ENCODE measurements around the gene C19orf12.
"Not testable (repeated sequence)": the region's sequence is repeated elsewhere in the genome, so short reads cannot be mapped to it uniquely, and the experiment has no call there.

C19orf12 gene

DNA sequence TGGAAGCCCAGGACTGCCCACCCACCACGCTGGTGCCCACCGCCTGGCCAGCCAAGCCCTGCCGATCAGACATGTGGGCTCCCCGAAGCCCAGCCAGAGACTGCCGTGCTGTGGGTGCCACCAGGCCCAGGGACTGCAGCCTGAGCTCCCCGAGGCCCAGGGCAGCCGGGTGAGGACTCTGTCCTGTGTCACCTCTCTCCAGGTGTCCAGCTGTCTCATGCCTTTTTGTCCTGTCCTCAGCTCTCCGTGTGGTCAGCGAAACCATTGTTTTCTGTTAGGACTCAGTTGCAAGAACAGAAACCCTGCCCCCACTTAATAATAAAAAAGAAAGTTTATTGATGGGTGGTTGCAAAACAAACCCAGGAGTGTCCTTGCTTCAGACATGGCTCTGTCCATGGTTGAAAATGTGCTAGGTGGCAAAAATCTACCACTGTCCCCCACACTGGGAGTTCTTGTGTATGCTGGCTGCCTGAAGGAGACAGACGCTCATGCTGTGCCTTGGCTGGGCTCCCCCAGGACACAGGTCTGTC is 39.9 kb downstream of the C19orf12 start:
- DNase-seq: no peak

DNA sequence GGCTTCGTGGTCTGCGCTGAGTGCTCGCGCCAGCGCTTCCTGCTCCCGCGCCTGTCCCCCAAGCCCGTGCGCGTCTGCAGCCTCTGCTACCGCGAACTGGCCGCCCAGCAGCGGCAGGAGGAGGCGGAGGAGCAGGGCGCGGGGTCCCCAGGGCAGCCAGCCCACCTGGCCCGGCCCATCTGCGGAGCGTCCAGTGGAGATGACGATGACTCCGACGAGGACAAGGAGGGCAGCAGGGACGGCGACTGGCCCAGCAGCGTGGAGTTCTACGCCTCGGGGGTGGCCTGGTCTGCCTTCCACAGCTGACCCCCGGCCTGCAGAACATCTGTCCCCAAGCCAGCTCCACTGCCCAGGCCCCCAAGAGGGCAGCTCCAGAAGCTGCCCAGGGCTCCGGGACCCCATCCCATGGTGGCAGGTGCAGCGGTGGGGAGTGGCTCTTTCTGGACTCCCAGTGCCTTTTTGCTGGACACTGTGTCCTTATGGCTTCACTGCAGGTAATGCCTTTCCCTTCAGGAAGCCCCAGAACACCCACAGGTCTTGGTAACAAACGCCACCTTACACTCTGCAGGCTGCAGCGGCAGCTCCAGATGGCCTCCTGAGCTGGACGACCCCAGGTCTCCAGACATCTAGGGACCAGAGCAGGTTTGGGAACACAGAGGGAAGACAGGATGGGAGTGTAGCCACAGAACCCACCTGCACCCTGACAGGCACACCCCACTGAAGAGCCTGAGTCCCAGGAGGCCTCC is 40.5 kb downstream of the C19orf12 start:
- no peak for DNase-seq

DNA sequence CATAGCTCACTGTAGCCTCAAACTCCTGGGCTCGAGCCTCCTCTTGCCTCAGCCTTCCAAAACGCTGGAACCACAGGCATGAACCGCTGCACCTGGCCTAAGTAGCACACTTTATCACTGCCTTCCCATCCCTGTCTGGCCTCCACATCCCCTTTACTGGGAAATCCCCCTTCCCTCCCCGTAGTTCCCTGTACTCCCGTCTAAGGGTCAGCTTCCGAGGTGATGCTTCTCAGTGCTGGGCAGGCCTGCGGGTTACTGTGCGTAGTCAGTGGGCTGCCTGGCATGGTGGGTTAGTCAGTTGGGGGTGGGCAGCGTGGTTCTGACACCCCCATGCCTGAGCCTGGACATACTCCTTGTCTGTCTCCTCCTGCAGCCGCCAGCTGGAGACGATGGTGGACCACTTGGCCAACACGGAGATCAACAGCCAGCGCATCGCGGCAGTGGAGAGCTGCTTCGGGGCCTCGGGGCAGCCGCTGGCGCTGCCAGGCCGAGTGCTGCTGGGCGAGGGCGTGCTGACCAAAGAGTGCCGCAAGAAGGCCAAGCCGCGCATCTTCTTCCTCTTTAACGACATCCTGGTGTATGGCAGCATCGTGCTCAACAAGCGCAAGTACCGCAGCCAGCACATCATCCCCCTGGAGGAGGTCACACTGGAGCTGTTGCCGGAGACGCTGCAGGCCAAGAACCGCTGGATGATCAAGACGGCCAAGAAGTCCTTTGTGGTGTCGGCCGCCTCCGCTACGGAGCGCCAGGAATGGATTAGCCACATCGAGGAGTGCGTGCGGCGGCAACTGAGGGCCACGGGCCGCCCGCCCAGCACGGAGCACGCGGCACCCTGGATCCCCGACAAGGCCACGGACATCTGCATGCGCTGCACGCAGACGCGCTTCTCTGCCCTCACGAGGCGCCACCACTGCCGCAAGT is 41.4 kb downstream of the C19orf12 start:
- no peak for DNase-seq

DNA sequence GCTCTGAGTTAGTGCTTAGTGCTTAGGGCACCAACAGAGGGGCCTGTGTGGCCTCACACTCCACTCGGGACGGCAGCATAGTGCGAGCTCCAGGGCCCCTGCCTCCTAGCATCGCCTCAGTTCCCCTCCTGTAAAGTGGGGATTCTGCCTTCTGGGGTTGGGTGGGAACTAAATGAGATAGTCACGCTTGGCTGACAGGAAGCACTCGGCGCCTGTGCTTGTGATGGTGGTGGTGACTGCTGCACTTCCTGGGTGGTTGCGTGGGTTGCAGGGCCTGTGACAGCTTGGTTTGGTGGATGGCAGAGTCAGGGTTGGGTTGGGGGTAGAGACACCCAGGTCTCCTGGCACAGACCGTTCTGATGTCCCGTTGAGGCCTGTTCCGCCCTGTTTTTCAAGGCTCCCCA is 42.1 kb downstream of the C19orf12 start:
- DNase-seq: peak; percentile 90

DNA sequence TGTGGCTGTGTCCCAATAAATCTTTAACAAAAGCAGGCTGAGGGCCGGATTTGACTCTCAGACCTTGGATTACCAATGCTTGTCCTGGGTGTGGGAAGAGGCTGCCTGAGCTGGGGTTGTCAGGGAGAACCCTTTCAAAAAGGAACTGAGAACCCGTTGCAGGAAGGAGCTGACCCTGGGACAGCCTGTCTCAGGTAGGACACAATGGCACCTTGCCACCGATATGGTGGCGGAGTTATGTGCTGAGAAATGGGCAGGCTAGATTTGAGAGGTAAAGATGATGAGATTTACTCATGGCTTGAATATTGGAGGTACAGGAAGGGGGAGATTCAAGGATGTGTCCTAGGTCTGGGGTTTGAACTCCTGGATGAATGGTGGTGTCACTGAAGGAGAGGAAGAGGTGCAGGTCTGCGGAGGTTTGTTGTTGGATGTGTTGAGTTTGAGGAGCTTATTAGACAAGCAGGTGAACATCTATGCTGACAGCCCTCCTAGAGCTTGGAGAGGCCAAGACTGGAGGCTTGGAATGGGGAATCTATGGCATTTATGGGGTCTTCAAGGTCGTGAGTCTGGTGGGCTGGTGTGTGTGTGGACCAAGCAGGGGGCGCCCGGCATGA is 42.6 kb downstream of the C19orf12 start:
- no peak for DNase-seq

DNA sequence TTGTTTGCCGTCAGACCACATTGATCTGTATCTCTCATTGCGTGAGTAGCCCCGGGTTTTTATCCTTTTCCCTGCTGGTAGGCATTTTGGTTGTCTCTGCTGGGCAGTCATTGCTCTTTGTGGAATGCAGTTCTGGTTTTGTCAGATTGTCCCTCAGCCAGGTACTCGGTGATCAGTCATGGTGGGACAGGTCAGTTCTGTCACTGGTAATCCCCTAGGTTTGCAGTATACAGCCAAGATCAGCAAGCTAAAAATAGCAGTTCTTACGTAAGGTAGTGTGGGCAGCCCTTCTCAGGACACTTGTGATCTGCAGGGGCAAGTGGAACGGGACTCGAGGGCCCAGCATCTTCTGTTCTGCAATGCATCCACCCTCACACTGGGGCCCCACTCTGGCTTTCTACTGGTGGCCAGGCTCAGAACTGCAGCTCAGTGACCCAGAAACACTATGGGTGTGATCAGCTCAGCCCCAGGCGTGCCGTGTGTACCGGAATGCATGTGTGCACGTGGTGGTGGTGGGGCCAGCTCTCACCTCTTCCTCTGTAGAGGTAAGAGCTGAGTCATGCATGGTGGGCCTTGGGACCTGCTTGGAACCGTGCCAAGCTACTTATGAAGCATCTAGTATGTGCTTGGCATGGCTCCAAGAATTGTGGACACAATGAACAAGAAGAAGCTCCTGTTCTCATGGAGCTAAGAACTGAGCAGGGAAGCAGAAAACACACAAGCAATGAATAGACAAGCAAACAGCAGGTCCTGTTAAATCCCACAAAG is 43.5 kb downstream of the C19orf12 start:
- peak; percentile 92 for DNase-seq

DNA sequence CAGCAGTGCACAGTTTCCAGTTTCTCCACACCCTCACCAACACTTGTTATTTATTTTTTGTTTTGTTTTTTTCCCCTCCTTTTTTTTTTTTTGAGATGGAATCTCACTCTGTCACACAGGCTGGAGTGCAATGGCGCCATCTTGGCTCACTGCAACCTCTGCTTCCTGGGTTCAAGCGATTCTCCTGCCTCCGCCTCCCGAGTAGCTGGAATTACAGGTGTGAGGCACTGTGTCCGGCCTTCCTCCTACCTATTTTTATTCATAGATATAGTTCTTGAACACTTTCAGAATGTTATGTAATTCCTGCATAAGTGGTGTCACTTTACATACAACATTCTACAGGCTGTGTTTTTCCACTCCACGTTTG is 44.1 kb downstream of the C19orf12 start:
- DNase-seq: not testable (repeated sequence)

DNA sequence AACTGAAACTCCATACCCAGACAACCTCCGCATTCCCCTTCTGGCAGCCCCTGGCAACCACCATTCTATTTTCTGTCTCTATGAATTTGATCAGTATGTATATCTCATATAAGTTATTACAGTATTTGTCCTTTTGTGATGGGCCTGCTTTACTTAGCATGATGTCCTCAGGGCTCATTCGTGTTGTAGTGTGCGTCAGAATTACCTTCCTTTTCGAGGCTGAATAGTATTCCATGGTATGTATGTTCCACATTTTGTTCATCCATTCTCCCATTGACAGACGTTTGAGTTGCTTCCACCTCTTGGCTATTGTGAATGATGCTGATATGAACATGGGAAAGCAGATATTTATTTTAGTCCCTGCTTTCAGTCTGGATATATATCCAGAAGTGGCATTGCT is 44.8 kb downstream of the C19orf12 start:
- no peak for DNase-seq

DNA sequence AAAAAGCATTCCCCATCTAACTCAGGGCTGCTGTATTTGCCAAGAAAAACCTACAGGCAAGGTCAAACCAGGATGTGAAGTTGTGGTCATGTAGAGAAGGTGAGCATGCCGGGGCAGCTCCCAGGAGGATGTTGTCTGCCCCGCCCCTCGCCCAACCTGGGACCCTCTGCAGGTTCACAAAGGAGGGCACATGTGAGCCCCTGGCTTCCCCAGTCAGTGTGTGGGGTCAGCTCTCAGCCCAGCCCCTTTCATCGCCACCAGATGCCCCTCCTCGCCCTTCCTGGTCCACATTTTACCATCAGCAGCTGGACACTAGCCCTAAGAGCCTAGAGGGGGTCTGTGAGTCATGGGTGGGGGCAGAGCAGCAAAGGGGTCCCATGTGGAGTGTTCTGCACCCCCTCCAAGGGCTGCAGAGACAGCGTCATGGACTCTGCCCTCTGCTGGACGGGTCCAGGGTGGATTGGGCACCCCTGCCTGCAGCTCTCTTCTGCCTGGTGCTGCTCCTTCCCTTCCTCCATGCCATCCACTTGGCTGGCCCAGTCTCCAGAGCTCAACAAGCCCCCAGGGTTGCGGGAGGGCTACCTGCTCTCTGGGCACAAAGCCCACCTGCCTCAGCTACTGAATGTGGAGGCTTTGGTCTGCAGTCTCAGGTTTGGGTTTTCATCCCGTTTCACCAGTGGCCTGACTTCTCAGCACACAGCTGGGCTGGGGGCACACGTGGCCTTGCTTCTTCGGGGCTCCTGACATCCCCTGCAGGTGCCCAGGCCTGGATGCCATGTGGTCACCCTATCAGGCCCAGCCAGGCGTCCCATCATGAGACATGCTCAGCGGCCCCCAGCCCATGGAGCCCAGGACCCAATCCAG is 46.1 kb downstream of the C19orf12 start:
- no peak for DNase-seq

DNA sequence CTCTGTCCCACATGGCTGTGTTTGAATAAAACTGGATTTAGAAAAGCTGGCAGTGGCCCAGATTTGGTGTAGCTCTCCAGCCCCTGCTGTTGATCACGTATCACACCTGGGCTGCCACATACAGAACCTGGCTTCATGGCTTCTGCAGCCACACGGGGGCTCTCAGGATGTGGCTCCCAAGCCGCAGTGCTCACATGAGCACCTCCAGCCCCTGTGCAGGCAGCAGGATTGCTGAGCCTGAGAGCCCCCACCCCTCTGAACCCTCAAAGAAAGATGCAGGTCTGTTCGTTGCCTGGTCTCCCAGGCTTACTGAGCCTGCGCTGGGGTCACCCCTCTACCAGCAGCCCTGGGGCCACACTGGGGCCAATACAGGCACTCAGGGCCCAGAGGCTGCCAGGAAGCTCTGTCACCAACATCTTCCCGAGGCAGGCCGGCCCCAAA is 47.1 kb downstream of the C19orf12 start:
- DNase-seq: peak; percentile 63

DNA sequence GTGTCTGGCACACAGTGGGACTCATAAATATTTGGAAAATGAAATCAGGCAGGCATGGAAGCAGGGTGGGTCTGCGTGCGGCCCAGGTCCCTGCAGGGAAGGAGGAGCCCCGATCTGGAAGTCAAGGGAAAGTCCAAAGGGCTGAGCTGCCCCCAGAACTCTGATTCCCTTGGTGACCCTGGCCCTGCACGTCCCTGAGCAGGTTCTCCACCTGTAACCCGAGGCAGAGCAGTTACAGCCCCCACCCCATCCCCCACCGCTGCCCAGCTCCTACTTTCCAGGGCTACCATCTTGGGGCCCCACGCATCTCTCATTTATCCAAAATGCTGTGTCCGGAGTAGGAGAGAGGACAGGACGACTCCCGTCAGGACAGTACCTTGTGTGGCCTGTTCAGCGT is 47.7 kb downstream of the C19orf12 start:
- no peak for DNase-seq

DNA sequence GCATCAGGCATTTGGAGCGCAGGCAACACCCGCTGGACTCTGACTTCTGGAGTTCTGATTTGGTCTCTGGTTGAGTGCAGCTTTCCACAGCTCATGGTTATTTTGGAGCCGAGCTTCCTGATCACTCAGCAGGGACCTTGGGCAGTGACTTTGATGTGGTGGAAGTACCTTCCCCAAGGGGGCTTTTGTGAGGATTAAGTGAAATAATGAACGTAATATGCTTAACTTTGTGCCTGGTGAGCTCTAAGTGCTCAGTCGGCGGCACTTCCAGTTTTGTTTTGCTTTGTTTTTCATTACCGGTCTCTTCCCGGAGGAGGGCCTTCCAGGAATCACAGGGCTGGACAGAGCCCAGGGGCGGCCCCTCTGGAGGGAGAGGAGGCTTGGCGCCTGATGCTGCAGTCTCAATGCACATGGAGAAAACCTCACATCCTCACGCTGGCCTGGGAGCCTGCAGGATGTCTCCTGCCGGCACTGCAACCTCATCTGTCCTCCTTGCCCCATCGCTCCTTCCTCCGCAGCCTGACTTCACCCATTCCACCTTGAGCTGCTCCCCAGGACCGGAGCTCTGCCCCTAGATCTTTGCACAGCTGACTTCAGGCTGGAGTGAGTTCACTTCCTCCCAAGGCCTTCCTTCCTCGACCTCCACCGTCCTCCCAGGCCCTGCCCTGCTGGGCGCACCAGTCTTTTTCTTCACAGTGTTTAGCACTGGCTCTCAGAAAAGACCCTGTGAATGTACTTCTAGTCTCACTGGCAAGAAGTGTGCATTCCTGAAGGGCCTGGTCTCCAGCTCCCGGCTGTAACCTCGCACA is 48.3 kb downstream of the C19orf12 start:
- no peak for DNase-seq

DNA sequence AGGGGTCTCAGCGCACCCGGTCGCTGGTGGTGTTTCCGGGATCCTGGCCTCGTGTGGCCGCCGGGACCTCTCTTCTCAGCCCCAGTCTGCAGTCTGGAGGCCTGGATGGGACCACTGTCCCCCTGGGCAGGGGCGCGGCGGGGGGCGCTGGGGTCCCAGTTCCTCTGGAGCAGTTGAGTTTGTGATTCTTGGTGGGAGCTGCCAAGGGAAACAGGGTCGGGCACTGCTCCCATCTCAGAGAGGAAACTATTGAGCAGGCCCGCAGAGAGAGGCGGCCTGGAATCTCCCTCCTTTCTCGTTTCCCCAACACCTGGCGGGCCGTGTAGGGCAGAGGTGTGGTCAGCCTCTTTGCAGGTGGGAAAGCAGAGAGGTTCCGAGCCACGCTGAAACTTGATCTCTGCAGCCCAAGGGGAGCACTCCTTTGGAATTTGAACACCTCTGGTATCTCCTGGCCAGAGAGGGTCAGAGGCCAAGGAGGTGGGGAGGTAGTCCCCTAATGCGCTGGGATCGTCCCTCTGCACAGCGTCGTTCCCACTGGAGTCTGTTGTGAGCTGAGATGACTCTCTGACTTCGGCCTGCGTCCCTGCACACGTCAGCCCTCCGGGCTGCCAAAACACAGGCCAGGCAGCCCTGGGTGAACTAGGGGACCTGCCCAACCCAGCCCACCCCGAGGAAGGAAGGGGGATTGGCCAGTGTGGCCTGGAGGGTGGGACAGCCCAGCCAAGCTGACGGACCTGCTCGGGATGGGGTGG is 49.1 kb downstream of the C19orf12 start:
- no peak for DNase-seq

DNA sequence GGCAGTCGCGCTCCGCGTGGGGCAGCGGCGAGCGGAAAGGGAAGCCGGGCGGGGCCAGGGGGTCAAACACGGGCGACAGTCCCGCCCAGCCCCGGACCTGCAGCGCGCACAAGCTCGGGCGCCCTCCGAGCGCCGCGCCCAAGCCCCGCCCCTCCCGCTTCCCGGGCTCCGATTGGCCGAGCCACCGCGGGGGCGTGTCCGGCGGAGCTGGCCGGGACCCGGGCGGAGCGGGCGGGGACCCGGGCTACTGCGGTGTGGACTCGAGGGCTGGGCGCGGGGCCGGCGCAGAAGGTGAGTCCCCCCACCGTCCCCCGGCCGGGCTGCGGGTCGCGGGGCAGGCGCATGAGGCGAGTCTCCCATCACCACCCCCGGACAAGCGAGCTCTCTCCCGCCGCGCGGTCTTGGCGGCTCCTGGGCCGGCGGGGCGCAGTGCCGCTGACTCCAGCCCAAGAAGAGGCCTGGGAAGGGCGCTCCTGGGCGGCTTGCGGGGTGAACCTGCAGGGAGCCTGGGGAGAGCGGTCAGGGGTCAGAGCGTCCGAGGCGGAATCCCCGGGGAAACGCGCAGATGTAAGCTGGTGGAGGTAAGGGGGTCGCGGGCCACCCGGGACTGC is 49.7 kb downstream of the C19orf12 start, which contains the start of gene PLEKHF1:
TSS of gene PLEKHF1 (plus strand) at position 247 of the 611 bp plus-strand sequence. CDS start 8,379 bp downstream, outside the sequence.
- peak; percentile 84 for DNase-seq

DNA sequence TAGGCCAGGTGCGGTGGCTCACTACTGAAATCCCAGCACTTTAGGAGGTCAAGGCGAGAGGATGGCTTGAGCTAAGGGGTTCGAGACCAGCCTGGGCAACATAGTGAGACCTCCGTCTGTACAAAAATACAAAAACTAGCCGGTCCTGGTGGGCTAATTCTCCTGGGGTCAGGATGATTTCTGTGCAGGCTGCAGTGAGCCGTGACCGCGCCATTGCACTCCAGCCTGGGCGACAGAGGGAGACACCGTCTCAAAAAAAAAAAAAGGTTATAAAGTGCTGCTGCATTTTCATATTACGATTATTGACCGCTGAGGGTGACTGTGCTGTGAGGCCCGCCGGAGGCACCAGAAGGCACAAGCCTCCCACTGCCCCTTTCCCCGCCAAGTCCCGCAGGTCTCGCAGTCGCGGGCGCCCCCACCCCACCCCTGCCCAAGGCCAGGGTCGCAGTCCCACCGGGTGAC is 50.3 kb downstream of the C19orf12 start:
- no peak for DNase-seq

DNA sequence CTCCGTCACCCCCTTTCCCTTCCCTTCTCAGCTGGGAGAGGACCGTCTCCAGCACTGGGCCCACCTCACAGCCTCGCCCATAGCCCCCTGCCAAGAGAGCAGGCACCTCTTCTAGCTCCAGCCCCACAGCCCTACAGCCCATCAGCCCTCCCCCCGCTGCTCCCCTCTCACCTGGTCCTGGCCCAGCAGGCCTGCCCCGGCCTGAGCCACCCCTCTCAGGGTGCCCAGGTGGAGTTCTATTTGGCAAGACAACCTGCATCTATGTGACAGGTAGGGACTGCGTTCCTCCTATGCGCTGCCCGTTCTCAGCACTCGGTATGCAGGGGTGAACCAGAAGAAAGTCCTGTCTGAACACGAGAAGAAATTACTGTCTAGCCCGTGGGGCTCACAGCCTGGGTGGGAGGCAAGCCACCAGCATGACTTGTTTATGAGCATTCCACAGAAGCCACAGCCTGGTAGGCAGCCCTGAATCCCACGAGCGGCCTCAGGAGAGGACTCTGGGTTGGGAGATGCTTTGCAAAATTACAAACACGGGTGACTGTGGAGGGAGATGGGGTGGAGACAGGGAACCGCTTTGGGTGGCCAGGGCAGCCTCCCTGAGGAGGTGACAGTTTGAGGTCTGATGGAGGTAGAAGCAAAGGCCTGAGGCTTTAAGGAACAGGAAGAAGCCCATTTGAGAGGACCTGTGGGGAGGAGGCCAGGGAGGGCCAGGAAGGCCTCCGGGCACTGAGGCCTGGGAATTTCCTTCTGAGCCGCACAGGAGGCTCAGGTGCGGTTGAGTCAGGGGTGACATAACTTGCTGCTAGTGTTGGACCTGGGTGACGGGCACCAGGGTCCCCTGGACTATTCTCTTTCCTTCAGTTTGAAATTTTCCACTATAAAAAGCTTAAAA is 51.0 kb downstream of the C19orf12 start:
- DNase-seq: no peak

DNA sequence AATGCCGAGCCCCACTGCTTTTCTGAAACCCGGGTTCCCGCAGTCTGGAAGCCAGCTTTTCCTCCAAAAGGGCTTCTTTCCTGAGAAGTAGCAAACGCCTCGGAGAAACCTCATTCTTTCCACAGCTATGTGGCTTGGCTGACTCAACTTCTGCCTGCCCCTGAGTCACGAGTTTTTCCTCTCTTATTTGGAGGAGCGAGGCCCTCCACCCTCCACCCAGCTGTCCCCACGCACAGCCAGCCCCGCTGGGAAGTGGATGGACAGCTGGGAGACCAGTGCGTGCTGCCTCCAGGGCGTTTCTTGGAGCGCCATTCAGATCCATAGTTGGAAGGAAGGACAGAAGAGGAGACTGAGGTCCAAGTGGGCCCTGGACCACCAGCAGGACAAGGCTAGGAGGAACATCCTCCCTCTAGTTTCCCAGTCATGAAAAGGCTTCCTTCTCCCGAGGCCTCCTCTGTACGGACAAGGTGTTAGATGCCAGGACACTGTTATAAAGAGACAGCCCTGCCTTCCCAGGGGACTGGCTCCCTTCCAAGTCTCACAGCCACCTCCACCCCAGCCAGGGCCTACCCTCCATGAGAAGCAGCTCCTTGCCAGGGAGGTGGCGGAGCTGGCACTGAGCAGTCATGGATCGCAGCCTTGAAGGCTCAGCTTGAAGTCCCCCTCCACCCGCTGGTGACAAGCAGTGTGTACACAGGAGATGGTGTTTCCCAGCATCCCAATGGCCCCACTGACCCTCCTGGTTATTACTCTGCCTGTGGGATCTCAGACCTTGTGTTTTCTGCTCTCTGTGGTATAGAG is 52.3 kb downstream of the C19orf12 start:
- DNase-seq: no peak

Data from CD4-positive, alpha-beta T cell treated with Interleukin-15 for 1 hour (primary cell).